ENCODE data around the gene COL23A1. TPM values are rescaled to one million over a fixed set of nuclear protein-coding genes. Genes with fewer than 3 reads are reported as not detected.

The COL23A1 gene
- total and polyA plus RNA-seq, 2 of the 8 experiments (the other 6 are each of a cell fraction or from before 2014, with no cell fraction given) = 3.1 to 4.7 TPM

DNA sequence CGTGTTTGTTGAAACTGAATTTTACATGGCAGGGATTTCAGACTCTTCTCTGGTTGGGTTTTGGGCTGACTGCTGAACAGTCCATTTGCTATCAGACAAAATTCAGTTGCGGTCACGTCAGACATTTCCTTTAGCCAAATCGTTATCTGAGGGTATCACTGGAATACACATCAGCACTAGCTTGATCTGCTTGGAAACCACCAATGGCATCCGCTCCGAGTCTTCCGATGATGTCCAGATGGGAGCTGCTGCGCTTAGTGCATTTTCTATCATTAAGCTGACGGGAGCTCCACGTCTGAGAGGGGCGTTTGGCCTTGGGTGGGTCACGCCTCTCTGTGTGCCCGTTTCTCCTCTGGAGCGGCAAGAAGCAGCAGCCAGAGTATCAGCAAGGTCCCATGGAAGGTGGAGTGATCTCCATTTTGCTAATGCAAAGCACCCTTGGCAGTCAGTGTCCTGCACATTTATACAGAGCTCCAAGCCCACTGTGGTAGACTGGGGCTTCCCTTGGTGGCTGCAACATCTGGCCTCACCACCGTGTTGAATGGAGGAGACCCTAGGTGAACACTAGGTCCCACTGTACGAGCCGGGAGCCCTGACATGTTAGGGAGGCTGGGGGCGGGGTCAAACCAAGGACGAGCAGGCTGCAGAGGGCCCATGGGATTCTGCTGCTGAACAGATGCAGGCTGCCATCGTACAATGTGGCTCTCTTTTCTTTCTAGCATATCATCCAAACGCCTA is 223.0 kb downstream of the COL23A1 start:
- H3K27me3 ChIP-seq (replicated peaks in 1 of 4; ENCODE audit: control insufficient read depth in 3 of 4, extremely low read depth in 1 of 4, insufficient read depth in 3 of 4, low read length in 3 of 4) = no peaks in the 10 kb centered on the region
- FAIRE-seq = no peak
- no peak overlapping the region for H3K14ac ChIP-seq (ENCODE audit: insufficient read length)
- H3K36me3 ChIP-seq (ENCODE audit: control insufficient read depth in 2 of 4, insufficient read depth in 4 of 4, low read length in 3 of 4) = no peaks in the 10 kb centered on the region
- peaks cover 0 to 7% (median 5%) of the 10 kb centered on the region in 4 experiments; a peak in 5 of 7 replicates for H3K4me1 ChIP-seq (replicated peaks in 1 of 4; ENCODE audit: control insufficient read depth in 3 of 4, insufficient read depth in 4 of 4, low read length in 3 of 4)
- H3K4me3 ChIP-seq (ENCODE audit: extremely low read depth in 1 of 4, insufficient read depth in 2 of 4, low read depth in 3 of 4, low read length in 4 of 4) = no peak overlapping the region
- 90% methylated on average over 20 of the region's 21 CpGs; no CpG with 5 or more reads in 1 of the 2 experiments for WGBS, 2 experiments (ENCODE audit: extremely low coverage in 1 of 2, insufficient coverage in 1 of 2, insufficient read length in 1 of 2, insufficient replicate concordance in 2 of 2, low coverage in 1 of 2, low lambda C conversion rate in 2 of 2, missing lambda C conversion rate in 1 of 2)
- no peak overlapping the region for H4K91ac ChIP-seq (replicated peaks; ENCODE audit: insufficient read length, low read length)
- no peak overlapping the region for H3K9ac ChIP-seq (replicated peaks in 1 of 4; ENCODE audit: extremely low read depth in 1 of 4, low read depth in 3 of 4, low read length in 3 of 4)
- no peaks in the 10 kb centered on the region for H3K79me2 ChIP-seq (ENCODE audit: control insufficient read depth in 1 of 2, insufficient read depth in 2 of 2, low read length in 2 of 2)
- H2BK5ac ChIP-seq (ENCODE audit: low read depth, low read length) = no peak overlapping the region
- no peak overlapping the region for H3K56ac ChIP-seq (replicated peaks; ENCODE audit: insufficient read length, low read depth, low read length)
- no peak overlapping the region for H2BK12ac ChIP-seq (ENCODE audit: low read depth, low read length)
- no peak overlapping the region for H4K5ac ChIP-seq (ENCODE audit: insufficient read length, low read depth, low read length)
- ChIA-PET POLR2A (ENCODE audit: partially characterized antibody) (no interaction called here), CTCF (ENCODE audit: partially characterized antibody) (interaction anchor here (0.9 to 2.3 kb wide), 4 partner anchors 58 to 94 kb away, joined by 3 to 9 read pairs (median 4); no protein-coding TSS in a partner anchor)
- H3K4ac ChIP-seq (replicated peaks; ENCODE audit: insufficient read length, low read depth, low read length) = no peak overlapping the region
- H3K79me1 ChIP-seq (ENCODE audit: low read depth, low read length) = peaks cover 4% of the 10 kb centered on the region; the same call in 1 of the 2 replicates
- DNase-seq (ENCODE audit: low read depth in 1 of 2, low spot score in 2 of 2) = no peak
- no peak overlapping the region for H3K18ac ChIP-seq (ENCODE audit: extremely low read depth, low read length)
- H2AK5ac ChIP-seq (ENCODE audit: low read depth, low read length) = no peak overlapping the region
- H2BK120ac ChIP-seq (replicated peaks; ENCODE audit: low read depth, low read length) = no peak overlapping the region
- H3K27ac ChIP-seq (ENCODE audit: low read depth, low read length) = no peak overlapping the region
- H2BK20ac ChIP-seq (ENCODE audit: low read length) = no peak overlapping the region
- no peak overlapping the region for H3K4me2 ChIP-seq (ENCODE audit: insufficient read depth in 1 of 2, low read depth in 2 of 2, low read length in 2 of 2)
- no peaks in the 10 kb centered on the region for H4K20me1 ChIP-seq (replicated peaks in 1 of 2; ENCODE audit: control insufficient read depth in 1 of 2, insufficient read depth in 2 of 2, low read length in 2 of 2)
- no peak overlapping the region for H2AFZ ChIP-seq (ENCODE audit: low read length)
- H2BK15ac ChIP-seq (ENCODE audit: low read length) = no peak overlapping the region
- H4K8ac ChIP-seq (ENCODE audit: extremely low read depth, insufficient read depth, low read length) = no peak overlapping the region
- H3K23me2 ChIP-seq (ENCODE audit: low read depth, low read length) = no peaks in the 10 kb centered on the region
- H3K9me3 ChIP-seq (ENCODE audit: insufficient read depth in 2 of 2, low read depth in 1 of 2, low read length in 1 of 2) = peaks cover 15 to 17% of the 10 kb centered on the region in 2 experiments
- no peak overlapping the region for H3K23ac ChIP-seq (ENCODE audit: insufficient read length)
- no peak for TF ChIP-seq TEAD4 (IDR thresholded peaks at IDR 0.05; ENCODE audit: low read depth, low read length)
- no peak for TF ChIP-seq BACH1 (IDR thresholded peaks at IDR 0.05; ENCODE audit: low read length)
- TF ChIP-seq, protein P1, sequence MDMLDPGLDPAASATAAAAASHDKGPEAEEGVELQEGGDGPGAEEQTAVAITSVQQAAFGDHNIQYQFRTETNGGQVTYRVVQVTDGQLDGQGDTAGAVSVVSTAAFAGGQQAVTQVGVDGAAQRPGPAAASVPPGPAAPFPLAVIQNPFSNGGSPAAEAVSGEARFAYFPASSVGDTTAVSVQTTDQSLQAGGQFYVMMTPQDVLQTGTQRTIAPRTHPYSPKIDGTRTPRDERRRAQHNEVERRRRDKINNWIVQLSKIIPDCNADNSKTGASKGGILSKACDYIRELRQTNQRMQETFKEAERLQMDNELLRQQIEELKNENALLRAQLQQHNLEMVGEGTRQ (IDR thresholded peaks at IDR 0.05; ENCODE audit: low read length) = no peak
- TF ChIP-seq SIX5 (IDR thresholded peaks at IDR 0.05; ENCODE audit: low read depth, low read length) = no peak
- TF ChIP-seq BRCA1 (IDR thresholded peaks at IDR 0.05; ENCODE audit: low read depth, low read length) = no peak
- TF ChIP-seq CBX8 (IDR thresholded peaks at IDR 0.05; ENCODE audit: borderline replicate concordance, low read depth, low read length) = no peak
- TF ChIP-seq, protein P2, sequence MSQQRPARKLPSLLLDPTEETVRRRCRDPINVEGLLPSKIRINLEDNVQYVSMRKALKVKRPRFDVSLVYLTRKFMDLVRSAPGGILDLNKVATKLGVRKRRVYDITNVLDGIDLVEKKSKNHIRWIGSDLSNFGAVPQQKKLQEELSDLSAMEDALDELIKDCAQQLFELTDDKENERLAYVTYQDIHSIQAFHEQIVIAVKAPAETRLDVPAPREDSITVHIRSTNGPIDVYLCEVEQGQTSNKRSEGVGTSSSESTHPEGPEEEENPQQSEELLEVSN (IDR thresholded peaks at IDR 0.05) = no peak
- no peak for TF ChIP-seq EGR1 (IDR thresholded peaks at IDR 0.05; ENCODE audit: borderline replicate concordance, low read depth, low read length)
- no peak for TF ChIP-seq SUZ12 (IDR thresholded peaks at IDR 0.05; ENCODE audit: low read length)
- no peak for TF ChIP-seq PHF8 (conservative IDR thresholded peaks at IDR 0.05; ENCODE audit: low read depth, low read length)
- TF ChIP-seq HDAC2 (IDR thresholded peaks at IDR 0.05; ENCODE audit: borderline replicate concordance in 1 of 2, low read depth in 2 of 2, low read length in 2 of 2) = no peak

Measured in H1 (cell line).